K562 (cell line): Measurements from ENCODE around the gene MTPN. TPM values are rescaled to one million over a fixed set of nuclear protein-coding genes. Genes with fewer than 3 reads are reported as not detected.

ENCODE experiments used
- BCL6 ChIP-seq: fragments of 250-450 bp; sonication (Bioruptor Pico); IDR thresholded peaks from 2 replicates; pipeline ENCODE4 v1.4.0; 2020
- C11orf30 ChIP-seq: fragments of 450-650 bp; IDR thresholded peaks from 2 replicates; pipeline ENCODE4 v1.6.1; 2016; ENCODE audit warnings: low read depth, mild to moderate bottlenecking
- CC2D1A ChIP-seq: fragments of 450-650 bp; IDR thresholded peaks from 2 replicates; pipeline ENCODE4 v1.6.1; 2017; ENCODE audit warnings: mild to moderate bottlenecking
- CTBP1 ChIP-seq: fragments of 450-650 bp; IDR thresholded peaks from 2 replicates; pipeline ENCODE4 v1.6.1; 2016; ENCODE audit warnings: borderline replicate concordance
- E2F8 ChIP-seq: fragments of 450-650 bp; IDR thresholded peaks from 2 replicates; pipeline ENCODE4 v1.7.1; 2018; ENCODE audit warnings: mild to moderate bottlenecking, low read depth; ENCODE audit not compliant: partially characterized antibody
- GATA2 ChIP-seq: sonication (generic); formaldehyde crosslinking; IDR thresholded peaks from 2 replicates; pipeline ENCODE4 v1.4.0; 2020; ENCODE audit warnings: mild to moderate bottlenecking, missing genetic modification reagents
- HDAC2 ChIP-seq: fragments of 450-650 bp; IDR thresholded peaks from 2 replicates; pipeline ENCODE4 v1.6.1; 2016; ENCODE audit warnings: mild to moderate bottlenecking
- KHSRP ChIP-seq: fragments of 450-650 bp; IDR thresholded peaks from 2 replicates; pipeline ENCODE4 v1.6.1; 2017
- L3MBTL2 ChIP-seq: fragments of 450-650 bp; IDR thresholded peaks from 2 replicates; pipeline ENCODE4 v1.6.1; 2016; ENCODE audit warnings: mild to moderate bottlenecking, moderate library complexity
- MAFG ChIP-seq: fragments of 450-650 bp; conservative IDR thresholded peaks from 2 replicates; pipeline ENCODE4 v1.6.1; 2016; ENCODE audit warnings: missing genetic modification characterization, missing compliant biosample characterization
- MTA2 ChIP-seq: fragments of 450-650 bp; IDR thresholded peaks from 2 replicates; pipeline ENCODE4 v1.6.1; 2016; ENCODE audit warnings: low read depth
- NFYB ChIP-seq: IDR thresholded peaks from 2 replicates; pipeline ENCODE4 v1.6.1; 2011; ENCODE audit warnings: mild to moderate bottlenecking, moderate library complexity; ENCODE audit not compliant: insufficient read length; ENCODE audit errors: extremely low read depth
- PHF21A ChIP-seq: fragments of 450-650 bp; IDR thresholded peaks from 2 replicates; pipeline ENCODE4 v1.6.1; 2017; ENCODE audit warnings: low read depth, borderline replicate concordance
- RCOR1 ChIP-seq, 2 experiments: IDR thresholded peaks; 2 replicates each; pipeline ENCODE4 v1.6.1; 2012; ENCODE audit warnings: low read depth in 2 of 2, low read length in 2 of 2, borderline replicate concordance in 1 of 2, improper control_type of control experiment in 1 of 2
- SMARCA4 ChIP-seq: fragments of 450-650 bp; IDR thresholded peaks from 2 replicates; pipeline ENCODE4 v1.6.1; 2016
- TOE1 ChIP-seq, 2 experiments: fragments of 450-650 bp in 1 of 2; sonication (generic) in 1 of 2; formaldehyde crosslinking in 1 of 2; IDR thresholded peaks; 2 replicates each; pipeline versions ENCODE4 v1.7.1 to v1.8.0; 2016 to 2022; ENCODE audit warnings: borderline replicate concordance in 2 of 2, mild to moderate bottlenecking in 2 of 2, antibody characterized with exemption in 1 of 2, inconsistent platforms in 1 of 2, low read depth in 1 of 2, missing genetic modification reagents in 1 of 2, moderate library complexity in 1 of 2
- TRIM28 ChIP-seq: fragments of 450-650 bp; IDR thresholded peaks from 2 replicates; pipeline ENCODE4 v1.6.1; 2017
- polyA plus RNA-seq, 8 experiments: library from polyadenylated mRNA; depleted of rRNA in 4 of 8; stranded (reverse) in 5 of 8; unstranded in 3 of 8; fragments of >200 nt; fragmentation: Nextera tagmentation in 2 of 8; fragmentation: Illumina TruSeq in 1 of 8; extraction: Ambion mirVana in 2 of 8; extraction: Trizol in 1 of 8; gene quantifications; 2 replicates each; pipeline versions ENCODE4 v1.2.1 to v1.2.3, GENCODE V29; 2011 to 2014; ENCODE audit warnings: inconsistent platforms in 1 of 8, missing spikeins in 1 of 8
- total RNA-seq, 7 experiments: library from RNA; depleted of rRNA in 6 of 7; stranded (reverse); fragments of >200 nt in 6 of 7; fragmentation: Illumina TruSeq in 2 of 7; extraction: Trizol in 2 of 7; gene quantifications; 2 replicates each; pipeline versions ENCODE4 v1.2.1 to v1.2.3, GENCODE V29; 2011 to 2021; ENCODE audit warnings: low replicate concordance in 1 of 7
- TF ChIP-seq, protein P1 (sequence below): fragments of 450-650 bp; IDR thresholded peaks from 2 replicates; pipeline ENCODE4 v1.6.1; 2017; ENCODE audit warnings: antibody characterized with exemption, mild to moderate bottlenecking
- TF ChIP-seq, protein P2 (sequence below): fragments of 450-650 bp; IDR thresholded peaks from 2 replicates; pipeline ENCODE4 v1.6.1; 2014; ENCODE audit warnings: low read depth, mild to moderate bottlenecking, moderate library complexity, borderline replicate concordance

The MTPN gene
- total and polyA plus RNA-seq, 9 of the 15 experiments (the other 6 are each of a cell fraction or from before 2014, with no cell fraction given), result 68.5 to 261 (median 156) TPM

DNA sequence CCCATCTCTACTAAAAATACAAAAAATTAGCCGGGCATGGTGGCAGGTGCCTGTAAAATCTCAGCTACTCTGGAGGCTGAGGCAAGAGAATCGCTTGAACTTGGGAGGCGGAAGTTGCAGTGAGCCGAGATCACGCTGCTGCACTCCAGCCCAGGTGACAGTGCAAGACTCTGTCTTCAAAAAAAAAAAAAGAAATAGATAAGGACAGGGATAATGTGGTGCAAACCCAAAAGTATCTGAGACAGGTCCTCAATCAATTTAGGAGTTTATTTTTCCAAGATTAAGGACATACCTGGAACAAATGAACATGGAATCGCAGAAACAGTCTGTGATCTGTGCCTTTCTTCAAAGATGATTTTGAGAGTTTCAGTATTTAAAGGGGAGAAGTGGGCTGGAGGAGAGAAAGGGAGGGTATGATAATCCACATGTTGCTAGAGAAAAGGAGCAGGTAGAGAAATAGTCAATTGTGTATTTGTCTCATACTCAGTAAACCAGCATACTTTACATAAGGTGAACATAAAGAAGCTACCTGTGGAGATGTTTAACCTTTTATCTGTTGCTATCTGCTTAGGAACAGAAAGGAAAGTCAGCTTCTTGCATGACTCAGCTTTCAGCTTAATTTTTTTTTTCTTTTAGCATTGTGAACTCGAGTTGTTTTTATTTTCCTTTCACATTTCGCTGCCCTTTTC lies 4.9 kb upstream of the MTPN start (continued):
- TF ChIP-seq, protein P1, sequence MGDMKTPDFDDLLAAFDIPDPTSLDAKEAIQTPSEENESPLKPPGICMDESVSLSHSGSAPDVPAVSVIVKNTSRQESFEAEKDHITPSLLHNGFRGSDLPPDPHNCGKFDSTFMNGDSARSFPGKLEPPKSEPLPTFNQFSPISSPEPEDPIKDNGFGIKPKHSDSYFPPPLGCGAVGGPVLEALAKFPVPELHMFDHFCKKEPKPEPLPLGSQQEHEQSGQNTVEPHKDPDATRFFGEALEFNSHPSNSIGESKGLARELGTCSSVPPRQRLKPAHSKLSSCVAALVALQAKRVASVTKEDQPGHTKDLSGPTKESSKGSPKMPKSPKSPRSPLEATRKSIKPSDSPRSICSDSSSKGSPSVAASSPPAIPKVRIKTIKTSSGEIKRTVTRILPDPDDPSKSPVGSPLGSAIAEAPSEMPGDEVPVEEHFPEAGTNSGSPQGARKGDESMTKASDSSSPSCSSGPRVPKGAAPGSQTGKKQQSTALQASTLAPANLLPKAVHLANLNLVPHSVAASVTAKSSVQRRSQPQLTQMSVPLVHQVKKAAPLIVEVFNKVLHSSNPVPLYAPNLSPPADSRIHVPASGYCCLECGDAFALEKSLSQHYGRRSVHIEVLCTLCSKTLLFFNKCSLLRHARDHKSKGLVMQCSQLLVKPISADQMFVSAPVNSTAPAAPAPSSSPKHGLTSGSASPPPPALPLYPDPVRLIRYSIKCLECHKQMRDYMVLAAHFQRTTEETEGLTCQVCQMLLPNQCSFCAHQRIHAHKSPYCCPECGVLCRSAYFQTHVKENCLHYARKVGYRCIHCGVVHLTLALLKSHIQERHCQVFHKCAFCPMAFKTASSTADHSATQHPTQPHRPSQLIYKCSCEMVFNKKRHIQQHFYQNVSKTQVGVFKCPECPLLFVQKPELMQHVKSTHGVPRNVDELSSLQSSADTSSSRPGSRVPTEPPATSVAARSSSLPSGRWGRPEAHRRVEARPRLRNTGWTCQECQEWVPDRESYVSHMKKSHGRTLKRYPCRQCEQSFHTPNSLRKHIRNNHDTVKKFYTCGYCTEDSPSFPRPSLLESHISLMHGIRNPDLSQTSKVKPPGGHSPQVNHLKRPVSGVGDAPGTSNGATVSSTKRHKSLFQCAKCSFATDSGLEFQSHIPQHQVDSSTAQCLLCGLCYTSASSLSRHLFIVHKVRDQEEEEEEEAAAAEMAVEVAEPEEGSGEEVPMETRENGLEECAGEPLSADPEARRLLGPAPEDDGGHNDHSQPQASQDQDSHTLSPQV, result peak; percentile 48; the same call in 1 of the 2 replicates
- TF ChIP-seq SMARCA4 (peak; percentile 92), TOE1 (IDR thresholded peaks at IDR 0.05; ENCODE audit: borderline replicate concordance) (peak; percentile 44; the same call in 1 of the 2 replicates), TOE1 (CRISPR knock-in tag; IDR thresholded peaks at IDR 0.05; ENCODE audit: borderline replicate concordance, low read depth) (no peak), GATA2 (CRISPR knock-in tag) (peak; percentile 54), E2F8 (peak; percentile 61), RCOR1 (IDR thresholded peaks at IDR 0.05; ENCODE audit: borderline replicate concordance in 1 of 2, low read depth in 2 of 2, low read length in 2 of 2) (peak in 1 of 2 experiments; percentile 42; a peak in 1 of 4 replicates), C11orf30 (peak; percentile 93), NFYB (no peak), MAFG (tag) (peak; percentile 96), HDAC2 (peak; percentile 50; the same call in 1 of the 2 replicates), L3MBTL2 (peak; percentile 61), TRIM28 (0 out of 2 replicates have a peak, but pooled peaks have one; percentile 22), BCL6 (CRISPR knock-in tag) (no peak), PHF21A (peak; percentile 73; the same call in 1 of the 2 replicates), CC2D1A (0 out of 2 replicates have a peak, but pooled peaks have one; percentile 51), CTBP1 (peak; percentile 79; the same call in 1 of the 2 replicates), MTA2 (0 out of 2 replicates have a peak, but pooled peaks have one; percentile 28), KHSRP (no peak)
- TF ChIP-seq, protein P2, sequence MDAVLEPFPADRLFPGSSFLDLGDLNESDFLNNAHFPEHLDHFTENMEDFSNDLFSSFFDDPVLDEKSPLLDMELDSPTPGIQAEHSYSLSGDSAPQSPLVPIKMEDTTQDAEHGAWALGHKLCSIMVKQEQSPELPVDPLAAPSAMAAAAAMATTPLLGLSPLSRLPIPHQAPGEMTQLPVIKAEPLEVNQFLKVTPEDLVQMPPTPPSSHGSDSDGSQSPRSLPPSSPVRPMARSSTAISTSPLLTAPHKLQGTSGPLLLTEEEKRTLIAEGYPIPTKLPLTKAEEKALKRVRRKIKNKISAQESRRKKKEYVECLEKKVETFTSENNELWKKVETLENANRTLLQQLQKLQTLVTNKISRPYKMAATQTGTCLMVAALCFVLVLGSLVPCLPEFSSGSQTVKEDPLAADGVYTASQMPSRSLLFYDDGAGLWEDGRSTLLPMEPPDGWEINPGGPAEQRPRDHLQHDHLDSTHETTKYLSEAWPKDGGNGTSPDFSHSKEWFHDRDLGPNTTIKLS, result peak; percentile 30; the same call in 1 of the 2 replicates
